ENCODE measurements around the gene STK32B. TPM values are rescaled to one million over a fixed set of nuclear protein-coding genes. Genes with fewer than 3 reads are reported as not detected.

The STK32B gene
- total and polyA plus RNA-seq, 8 donors, result 0.55 to 6.6 (median 1.6) TPM

DNA sequence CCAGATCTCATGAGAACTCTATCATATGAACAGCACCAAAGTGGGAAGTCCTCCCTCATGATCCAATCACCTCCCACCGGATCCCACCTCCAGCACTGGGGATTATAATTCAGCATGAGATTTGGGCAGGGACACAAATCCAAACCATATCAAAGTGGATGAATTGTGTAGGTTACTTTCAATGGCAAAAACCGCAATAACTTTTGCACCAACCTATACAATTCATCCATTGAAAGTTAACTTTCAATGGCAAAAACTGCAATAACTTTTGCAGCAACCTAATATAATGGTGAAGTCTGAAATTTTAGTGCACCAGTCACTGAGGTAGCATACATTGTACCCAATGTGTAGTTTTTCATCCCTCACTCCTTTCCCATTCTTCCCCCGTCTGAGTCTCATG is 16.6 kb downstream of the STK32B start:
- 81 to 85% methylated on average over 3 of the region's 3 CpGs for WGBS, 2 donors
- intact Hi-C loops (cut with DNase I), result no loop called here
- no peak for DNase-seq

DNA sequence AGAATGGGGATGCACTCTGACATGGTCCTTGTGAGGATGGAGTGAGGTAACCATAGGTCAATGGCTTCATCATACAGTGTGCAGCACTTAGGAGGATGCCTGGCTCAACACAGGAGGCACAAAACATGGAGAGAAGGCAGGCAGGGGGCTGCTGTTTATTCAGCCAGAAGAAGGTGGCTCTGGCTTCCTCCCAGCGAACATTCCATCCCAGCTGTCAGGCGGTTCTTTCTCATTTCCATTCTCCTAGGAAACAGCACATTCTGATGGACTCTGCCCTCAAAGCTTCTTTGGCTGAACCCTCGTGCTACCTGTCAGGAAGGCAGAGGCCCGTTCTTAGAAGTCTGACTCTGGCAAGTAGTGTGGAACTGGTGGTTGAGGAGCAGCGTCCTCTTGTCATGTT is 18.6 kb downstream of the STK32B start:
- WGBS, 2 donors, result 23 to 24% methylated on average over 5 of the region's 5 CpGs
- TF ChIP-seq, protein P1, sequence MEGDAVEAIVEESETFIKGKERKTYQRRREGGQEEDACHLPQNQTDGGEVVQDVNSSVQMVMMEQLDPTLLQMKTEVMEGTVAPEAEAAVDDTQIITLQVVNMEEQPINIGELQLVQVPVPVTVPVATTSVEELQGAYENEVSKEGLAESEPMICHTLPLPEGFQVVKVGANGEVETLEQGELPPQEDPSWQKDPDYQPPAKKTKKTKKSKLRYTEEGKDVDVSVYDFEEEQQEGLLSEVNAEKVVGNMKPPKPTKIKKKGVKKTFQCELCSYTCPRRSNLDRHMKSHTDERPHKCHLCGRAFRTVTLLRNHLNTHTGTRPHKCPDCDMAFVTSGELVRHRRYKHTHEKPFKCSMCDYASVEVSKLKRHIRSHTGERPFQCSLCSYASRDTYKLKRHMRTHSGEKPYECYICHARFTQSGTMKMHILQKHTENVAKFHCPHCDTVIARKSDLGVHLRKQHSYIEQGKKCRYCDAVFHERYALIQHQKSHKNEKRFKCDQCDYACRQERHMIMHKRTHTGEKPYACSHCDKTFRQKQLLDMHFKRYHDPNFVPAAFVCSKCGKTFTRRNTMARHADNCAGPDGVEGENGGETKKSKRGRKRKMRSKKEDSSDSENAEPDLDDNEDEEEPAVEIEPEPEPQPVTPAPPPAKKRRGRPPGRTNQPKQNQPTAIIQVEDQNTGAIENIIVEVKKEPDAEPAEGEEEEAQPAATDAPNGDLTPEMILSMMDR (IDR thresholded peaks at IDR 0.05), result no peak
- no peaks in the 10 kb centered on the region for H3K27me3 ChIP-seq
- H3K4me3 ChIP-seq, result no peak overlapping the region
- DNase-seq (no peak), FAIRE-seq (no peak), ATAC-seq (peak in 2 of 4 donors; percentile 46 to 51)
- intact Hi-C loops (cut with DNase I), result no loop called here
- H3K9me3 ChIP-seq, result no peaks in the 10 kb centered on the region
- no peaks in the 10 kb centered on the region for H3K36me3 ChIP-seq
- H3K4me1 ChIP-seq, result no peaks in the 10 kb centered on the region
- H3K27ac ChIP-seq, result no peak overlapping the region

More for the DNA sequence above, 16.6 kb downstream of the STK32B start:
- no peak for FAIRE-seq
- H3K27ac ChIP-seq, result no peak overlapping the region
- no peaks in the 10 kb centered on the region for H3K9me3 ChIP-seq
- H3K4me3 ChIP-seq, result no peak overlapping the region
- TF ChIP-seq, protein P1 (IDR thresholded peaks at IDR 0.05), result no peak
- no peak for ATAC-seq
- H3K4me1 ChIP-seq, result no peaks in the 10 kb centered on the region
- H3K27me3 ChIP-seq, result peaks cover 0 to 3% (median 1%) of the 10 kb centered on the region in 4 donors
- H3K36me3 ChIP-seq, result no peaks in the 10 kb centered on the region

DNA sequence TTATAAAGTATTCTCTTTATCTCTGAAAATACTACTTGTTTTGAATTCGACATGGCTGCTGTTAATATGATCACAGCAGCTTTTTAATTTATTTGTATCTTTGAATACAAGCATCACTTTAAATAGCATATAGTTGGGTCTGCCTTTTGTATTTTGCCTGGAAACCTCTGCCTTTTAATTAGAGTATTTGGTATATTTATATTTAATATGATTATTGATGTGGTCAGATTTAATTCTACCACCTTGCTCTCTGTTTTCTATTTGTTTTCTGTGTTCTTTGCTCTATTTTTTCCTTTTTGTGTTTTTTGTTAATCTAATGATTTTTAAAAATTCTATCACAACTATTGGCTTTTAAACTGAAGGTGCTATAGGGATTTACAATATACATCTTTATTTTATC is 21.7 kb downstream of the STK32B start:
- TF ChIP-seq, protein P1 (IDR thresholded peaks at IDR 0.05), result no peak
- H3K4me1 ChIP-seq, result no peaks in the 10 kb centered on the region
- no peak overlapping the region for H3K27ac ChIP-seq
- ATAC-seq (no peak), DNase-seq (no peak), FAIRE-seq (peak; percentile 9)
- no peak overlapping the region for H3K4me3 ChIP-seq
- no peaks in the 10 kb centered on the region for H3K36me3 ChIP-seq
- intact Hi-C loops (cut with DNase I), result no loop called here
- 45 to 59% methylated on average over 1 of the region's 1 CpG for WGBS, 2 donors
- no peaks in the 10 kb centered on the region for H3K27me3 ChIP-seq
- no peaks in the 10 kb centered on the region for H3K9me3 ChIP-seq

DNA sequence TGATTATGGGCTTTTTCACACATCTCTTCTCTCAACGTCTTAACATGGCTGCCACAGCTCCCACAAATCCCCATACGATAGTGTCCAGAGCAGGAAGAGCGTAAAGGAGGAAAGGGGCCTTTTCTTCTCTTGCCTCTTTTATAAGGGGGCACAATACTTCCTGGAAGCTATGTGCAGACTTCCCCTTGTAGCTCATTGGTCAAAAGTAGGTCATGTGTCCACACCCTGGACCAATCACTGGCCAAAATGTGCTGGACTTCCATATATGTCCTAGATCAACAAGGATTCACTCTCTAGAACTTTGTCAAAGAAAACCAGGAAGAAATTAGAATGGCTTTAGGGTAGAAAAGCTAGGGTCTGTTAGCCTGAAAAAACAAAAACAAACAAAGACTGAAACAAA is 26.7 kb downstream of the STK32B start:
- ATAC-seq, result no peak
- TF ChIP-seq, protein P1 (IDR thresholded peaks at IDR 0.05), result no peak
- no peaks in the 10 kb centered on the region for H3K36me3 ChIP-seq
- H3K27me3 ChIP-seq, result no peaks in the 10 kb centered on the region
- no peaks in the 10 kb centered on the region for H3K4me1 ChIP-seq
- H3K4me3 ChIP-seq, result no peak overlapping the region
- DNase-seq, result no peak
- H3K27ac ChIP-seq, result no peak overlapping the region
- no peaks in the 10 kb centered on the region for H3K9me3 ChIP-seq
- intact Hi-C loops (cut with DNase I), result no loop called here
- WGBS, 2 donors, result 50 to 89% methylated on average over 3 of the region's 3 CpGs
- FAIRE-seq, result no peak

DNA sequence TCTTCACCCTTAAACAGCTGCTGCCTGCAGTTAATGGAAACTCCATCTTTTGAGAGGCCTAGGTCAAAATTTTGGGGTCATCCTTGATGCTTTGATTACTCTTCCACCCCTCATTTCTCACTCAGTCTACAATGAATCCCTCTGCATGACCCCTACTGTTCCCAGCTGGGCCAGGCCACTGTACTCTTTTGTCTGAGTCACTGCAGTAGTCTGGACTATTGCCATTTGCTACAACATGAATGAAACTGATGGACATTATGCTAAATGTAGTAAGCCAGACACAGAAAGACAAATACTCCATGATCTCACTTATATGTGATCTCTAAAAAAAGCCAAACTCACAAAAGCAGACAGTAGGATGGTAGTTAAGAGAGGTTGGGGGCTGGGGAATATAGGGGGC is 28.3 kb downstream of the STK32B start:
- no peaks in the 10 kb centered on the region for H3K36me3 ChIP-seq
- no peaks in the 10 kb centered on the region for H3K27me3 ChIP-seq
- no peak overlapping the region for H3K4me3 ChIP-seq
- intact Hi-C loops (cut with DNase I), result no loop called here
- no peak for DNase-seq
- TF ChIP-seq, protein P1 (IDR thresholded peaks at IDR 0.05), result no peak
- H3K4me1 ChIP-seq, result peaks cover 0 to 3% (median 2%) of the 10 kb centered on the region in 3 donors
- no peak for ATAC-seq
- no peaks in the 10 kb centered on the region for H3K9me3 ChIP-seq
- FAIRE-seq, result no peak
- H3K27ac ChIP-seq, result no peak overlapping the region
